NT2/D1 (cell line): ENCODE results near the gene LRSAM1.

ENCODE experiments used
- SUZ12 ChIP-seq: IDR thresholded peaks from 2 replicates; pipeline ENCODE4 v1.6.1; 2011; ENCODE audit not compliant: insufficient read length, insufficient read depth; ENCODE audit errors: extremely low read depth
- YY1 ChIP-seq: IDR thresholded peaks from 2 replicates; pipeline ENCODE4 v1.6.1; 2011; ENCODE audit not compliant: insufficient read length, insufficient read depth
- ZNF274 ChIP-seq: IDR thresholded peaks from 2 replicates; pipeline ENCODE4 v1.6.1; 2011; ENCODE audit warnings: mild to moderate bottlenecking, low read depth, low read length

DNA sequence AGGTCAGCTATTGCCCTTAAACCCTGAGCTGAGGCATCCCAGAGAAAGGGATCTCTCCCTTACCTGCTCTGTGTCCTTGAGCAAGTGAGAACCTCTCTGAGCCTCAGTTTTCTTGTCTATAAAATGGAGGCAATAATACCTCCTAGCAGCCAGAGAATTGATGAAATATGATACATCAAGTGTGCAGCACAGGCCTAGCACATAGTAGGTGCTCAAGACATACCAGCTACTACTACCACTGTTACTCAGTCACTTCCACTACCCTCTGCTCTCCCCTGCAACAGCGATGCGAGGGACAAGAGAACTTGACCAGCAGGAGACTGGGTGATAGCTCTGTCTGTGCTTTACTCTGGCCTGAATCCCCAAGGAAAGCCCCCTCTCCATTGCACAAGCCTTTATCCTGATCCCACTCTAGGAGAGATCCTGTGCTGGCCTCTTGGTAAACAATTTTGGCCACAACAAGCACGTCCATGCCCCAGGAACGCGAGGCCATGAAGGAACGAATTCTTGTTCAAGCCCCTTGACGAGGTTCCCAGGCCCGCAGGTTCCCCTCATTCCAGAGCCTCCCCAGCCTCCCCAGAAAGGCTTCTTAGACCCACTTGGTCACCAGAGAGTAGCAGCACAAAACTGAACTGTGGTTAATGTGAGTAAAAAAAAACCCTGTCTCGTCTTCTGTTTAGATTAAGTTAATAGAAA is 39.4 kb downstream of the LRSAM1 start:
- TF ChIP-seq YY1 = no peak
- TF ChIP-seq SUZ12 = no peak
- TF ChIP-seq ZNF274 = no peak
